Measurements from ENCODE around the gene WDR70.
"Not testable (repeated sequence)": the region's sequence is repeated elsewhere in the genome, so short reads cannot be mapped to it uniquely, and the experiment has no call there.

The WDR70 gene

GRCh38 chr5:37518356-37518755 is 139.2 kb downstream of the WDR70 start:
- DNase-seq, result not testable (repeated sequence)

- DNase-seq, result no peak
These were observed 140.2 kb downstream of the WDR70 start for GRCh38 chr5:37519304-37519703.

GRCh38 chr5:37519807-37520206 is 140.7 kb downstream of the WDR70 start:
- no peak for DNase-seq

- no peak for DNase-seq
These were observed 141.7 kb downstream of the WDR70 start for GRCh38 chr5:37520811-37521210.

- no peak for DNase-seq
These were observed 154.0 kb downstream of the WDR70 start for GRCh38 chr5:37532976-37533740.

GRCh38 chr5:37533851-37534250 is 154.7 kb downstream of the WDR70 start:
- DNase-seq, result no peak

GRCh38 chr5:37539459-37539858 is 160.3 kb downstream of the WDR70 start:
- no peak for DNase-seq

- no peak for DNase-seq
These were observed 164.1 kb downstream of the WDR70 start for GRCh38 chr5:37543216-37543615.

GRCh38 chr5:37549411-37549810 is 170.3 kb downstream of the WDR70 start:
- DNase-seq, result no peak

- no peak for DNase-seq
These were observed 173.0 kb downstream of the WDR70 start for GRCh38 chr5:37552161-37552560.

- no peak for DNase-seq
These were observed 173.9 kb downstream of the WDR70 start for GRCh38 chr5:37552770-37553719.

- DNase-seq, result no peak
These were observed 174.7 kb downstream of the WDR70 start for GRCh38 chr5:37553720-37554404.

GRCh38 chr5:37554405-37554739 is 175.3 kb downstream of the WDR70 start:
- DNase-seq, result no peak

GRCh38 chr5:37554938-37555337 is 175.8 kb downstream of the WDR70 start:
- DNase-seq, result no peak

GRCh38 chr5:37557734-37558293 is 178.7 kb downstream of the WDR70 start:
- no peak for DNase-seq

GRCh38 chr5:37565062-37565670 is 186.0 kb downstream of the WDR70 start:
- DNase-seq, result no peak

GRCh38 chr5:37567566-37567965 is 188.4 kb downstream of the WDR70 start:
- no peak for DNase-seq

- DNase-seq, result no peak
These were observed 189.1 kb downstream of the WDR70 start for GRCh38 chr5:37568018-37568753.

GRCh38 chr5:37568893-37569292 is 189.8 kb downstream of the WDR70 start:
- no peak for DNase-seq

- no peak for DNase-seq
These were observed 190.3 kb downstream of the WDR70 start for GRCh38 chr5:37569466-37569865.

- no peak for DNase-seq
These were observed 191.5 kb downstream of the WDR70 start for GRCh38 chr5:37570597-37570996.

- no peak for DNase-seq
These were observed 192.9 kb downstream of the WDR70 start for GRCh38 chr5:37571985-37572384.
